HG02938 (cell line): ENCODE results near the gene RPL12.

Experiments used
- ATAC-seq: cut with Tn5 transposase; IDR thresholded peaks from one replicate; pipeline ENCODE4 v1.9.1; 2021; ENCODE audit warnings: mild to moderate bottlenecking, moderate library complexity; ENCODE audit not compliant: unreplicated experiment

Gene RPL12

GRCh38 chr9:127444921-127445850 is 6.0 kb downstream of the RPL12 start:
- no peak for ATAC-seq

GRCh38 chr9:127444283-127444920 is 6.8 kb downstream of the RPL12 start:
- no peak for ATAC-seq

- ATAC-seq, result no peak
Observed at GRCh38 chr9:127438394-127438793, 12.8 kb downstream of the RPL12 start.

GRCh38 chr9:127437497-127438264 is 13.5 kb downstream of the RPL12 start:
- ATAC-seq, result no peak

GRCh38 chr9:127430415-127430814 is 20.8 kb downstream of the RPL12 start:
- no peak for ATAC-seq

GRCh38 chr9:127428348-127428747 is 22.9 kb downstream of the RPL12 start:
- no peak for ATAC-seq

- ATAC-seq, result no peak
Observed at GRCh38 chr9:127426756-127427155, 24.4 kb downstream of the RPL12 start.

GRCh38 chr9:127424676-127424999 is 26.6 kb downstream of the RPL12 start:
- ATAC-seq, result peak; percentile 26

- ATAC-seq, result peak; percentile 71
Observed at GRCh38 chr9:127423934-127424675, 27.1 kb downstream of the RPL12 start, which contains the start of gene ZNF79. Gene ZNF79, plus strand, starts transcription at chr9:127424382. Its CDS starts 406 bp downstream, at chr9:127424788.

GRCh38 chr9:127423476-127423933 is 27.7 kb downstream of the RPL12 start:
- peak; percentile 5 for ATAC-seq

- no peak for ATAC-seq
Observed at GRCh38 chr9:127422787-127423186, 28.4 kb downstream of the RPL12 start.

- no peak for ATAC-seq
Observed at GRCh38 chr9:127422133-127422782, 28.9 kb downstream of the RPL12 start.

GRCh38 chr9:127421057-127421456 is 30.1 kb downstream of the RPL12 start:
- ATAC-seq, result no peak

- no peak for ATAC-seq
Observed at GRCh38 chr9:127419348-127419747, 31.9 kb downstream of the RPL12 start.

GRCh38 chr9:127418037-127418471 is 33.2 kb downstream of the RPL12 start:
- ATAC-seq, result no peak

- no peak for ATAC-seq
Observed at GRCh38 chr9:127417131-127418036, 33.8 kb downstream of the RPL12 start.

GRCh38 chr9:127415657-127416056 is 35.5 kb downstream of the RPL12 start:
- no peak for ATAC-seq

GRCh38 chr9:127415141-127415540 is 36.1 kb downstream of the RPL12 start:
- ATAC-seq, result no peak

- ATAC-seq, result no peak
Observed at GRCh38 chr9:127411122-127411521, 40.1 kb downstream of the RPL12 start.
